ENCODE data around the gene SERPINA3.
"Not testable (repeated sequence)": the region's sequence is repeated elsewhere in the genome, so short reads cannot be mapped to it uniquely, and the experiment has no call there.

Gene SERPINA3

DNA sequence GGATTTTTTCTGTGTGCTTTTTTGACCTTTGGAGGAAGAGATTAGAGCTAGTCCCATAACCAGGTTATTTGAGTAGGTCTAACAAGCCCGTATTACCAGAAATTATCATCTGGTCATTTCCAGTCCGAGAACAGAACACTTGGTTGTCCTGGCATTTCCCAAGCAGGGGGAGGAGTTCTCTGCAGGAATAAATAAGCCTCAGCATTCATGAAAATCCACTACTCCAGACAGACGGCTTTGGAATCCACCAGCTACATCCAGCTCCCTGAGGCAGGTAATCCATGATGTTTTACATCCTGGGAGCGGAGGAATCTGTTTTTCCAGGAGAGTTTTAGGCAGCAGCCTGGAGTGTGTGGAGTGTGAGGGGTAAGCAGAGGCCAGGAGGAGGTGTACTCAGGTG, at the start of gene SERPINA3:
Gene SERPINA3, plus strand, starts transcription at position 218 of the 400 bp plus-strand sequence. CDS start 2,051 bp downstream, outside the sequence.
- DNase-seq (ENCODE audit: low spot score) (no peak), FAIRE-seq (no peak)

DNA sequence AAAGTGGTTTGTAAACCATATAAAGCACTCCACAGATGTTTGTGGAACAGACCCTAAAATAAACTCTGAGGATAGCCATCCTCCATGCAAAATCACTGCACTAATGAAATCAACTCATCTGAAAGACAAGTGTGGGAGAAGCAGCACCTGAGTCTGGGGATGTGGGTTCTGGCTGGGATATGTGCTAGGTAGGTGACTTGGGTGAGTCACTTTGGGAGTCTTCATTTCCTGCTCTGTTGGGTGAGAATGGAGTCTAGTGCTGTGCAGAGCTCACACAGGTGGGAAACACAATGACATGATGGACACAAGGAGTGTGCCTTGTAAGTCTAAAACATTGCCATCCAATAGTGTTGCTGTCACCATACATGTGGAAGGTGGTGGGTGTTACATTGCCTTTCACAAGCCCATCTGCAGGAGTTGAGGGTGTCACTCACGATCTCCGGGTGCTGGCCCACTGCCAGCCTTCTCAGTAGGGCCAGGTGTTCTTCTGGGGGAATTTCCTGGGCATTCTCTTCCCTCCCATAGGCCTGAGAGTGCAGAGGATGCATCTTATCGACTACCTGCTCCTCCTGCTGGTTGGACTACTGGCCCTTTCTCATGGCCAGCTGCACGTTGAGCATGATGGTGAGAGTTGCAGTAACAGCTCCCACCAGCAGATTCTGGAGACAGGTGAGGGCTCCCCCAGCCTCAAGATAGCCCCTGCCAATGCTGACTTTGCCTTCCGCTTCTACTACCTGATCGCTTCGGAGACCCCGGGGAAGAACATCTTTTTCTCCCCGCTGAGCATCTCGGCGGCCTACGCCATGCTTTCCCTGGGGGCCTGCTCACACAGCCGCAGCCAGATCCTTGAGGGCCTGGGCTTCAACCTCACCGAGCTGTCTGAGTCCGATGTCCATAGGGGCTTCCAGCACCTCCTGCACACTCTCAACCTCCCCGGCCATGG, 49.0 kb upstream of the SERPINA3 start:
- DNase-seq (ENCODE audit: low spot score) (no peak), FAIRE-seq (no peak)

- no peak for DNase-seq (ENCODE audit: low spot score)
- FAIRE-seq, result no peak
These were observed 47.8 kb upstream of the SERPINA3 start for GRCh38 chr14:94564381-94564780.

- FAIRE-seq (no peak), DNase-seq (ENCODE audit: low spot score) (no peak)
These were observed 44.0 kb upstream of the SERPINA3 start for GRCh38 chr14:94568186-94568585.

DNA sequence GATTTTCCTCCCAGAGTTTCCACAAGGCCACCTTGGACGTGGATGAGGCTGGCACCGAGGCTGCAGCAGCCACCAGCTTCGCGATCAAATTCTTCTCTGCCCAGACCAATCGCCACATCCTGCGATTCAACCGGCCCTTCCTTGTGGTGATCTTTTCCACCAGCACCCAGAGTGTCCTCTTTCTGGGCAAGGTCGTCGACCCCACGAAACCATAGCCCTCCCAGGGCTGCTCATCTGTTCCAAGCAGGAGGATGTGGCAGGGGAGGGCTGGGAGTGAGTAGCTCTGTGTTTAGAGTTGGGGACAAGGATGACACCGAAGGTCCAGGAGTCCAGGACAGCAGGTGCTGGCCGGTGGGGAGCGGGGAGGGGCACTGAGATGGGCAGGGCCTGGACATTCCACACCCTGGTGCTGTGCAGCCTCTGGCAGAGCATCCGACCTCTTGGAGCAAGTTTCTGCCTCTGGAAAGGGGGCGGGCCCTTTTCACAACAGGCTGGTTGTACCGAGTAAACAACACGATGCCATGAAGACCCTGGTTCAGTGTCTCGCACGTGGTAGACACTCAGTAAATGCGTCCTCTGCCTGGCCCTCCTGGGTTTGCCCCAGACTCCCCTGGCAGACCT, 42.7 kb upstream of the SERPINA3 start:
- no peak for FAIRE-seq

GRCh38 chr14:94570002-94570400, 42.2 kb upstream of the SERPINA3 start:
- DNase-seq (ENCODE audit: low spot score), result no peak
- no peak for FAIRE-seq

More for the DNA sequence above, 42.7 kb upstream of the SERPINA3 start:
- DNase-seq (ENCODE audit: low spot score), result no peak

- no peak for DNase-seq (ENCODE audit: low spot score)
- FAIRE-seq, result no peak
These were observed 41.8 kb upstream of the SERPINA3 start for GRCh38 chr14:94570440-94570839.

- DNase-seq (ENCODE audit: low spot score) (no peak), FAIRE-seq (no peak)
These were observed 40.8 kb upstream of the SERPINA3 start for GRCh38 chr14:94571395-94571794.

DNA sequence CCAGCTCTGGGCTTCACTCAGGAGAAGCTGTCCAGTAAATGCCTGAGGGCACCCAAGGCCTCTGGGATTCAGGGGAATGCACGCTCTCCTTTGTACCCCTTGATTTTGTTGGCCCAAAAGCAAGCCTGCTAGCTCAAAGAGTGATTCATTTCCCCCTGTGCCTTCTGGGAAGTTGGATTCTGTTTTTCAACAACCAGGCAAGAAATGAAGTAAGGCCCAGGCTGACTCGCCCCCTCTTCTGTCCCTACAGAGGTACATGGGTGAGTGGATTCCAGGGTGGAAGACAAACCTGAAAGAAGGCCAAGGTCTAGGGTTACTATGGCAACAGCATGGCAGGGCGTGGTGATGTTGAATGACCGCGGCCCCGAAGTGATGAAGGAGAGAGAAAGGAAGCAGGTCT, 40.2 kb upstream of the SERPINA3 start:
- no peak for FAIRE-seq
- DNase-seq (ENCODE audit: low spot score), result peak; percentile 12

DNA sequence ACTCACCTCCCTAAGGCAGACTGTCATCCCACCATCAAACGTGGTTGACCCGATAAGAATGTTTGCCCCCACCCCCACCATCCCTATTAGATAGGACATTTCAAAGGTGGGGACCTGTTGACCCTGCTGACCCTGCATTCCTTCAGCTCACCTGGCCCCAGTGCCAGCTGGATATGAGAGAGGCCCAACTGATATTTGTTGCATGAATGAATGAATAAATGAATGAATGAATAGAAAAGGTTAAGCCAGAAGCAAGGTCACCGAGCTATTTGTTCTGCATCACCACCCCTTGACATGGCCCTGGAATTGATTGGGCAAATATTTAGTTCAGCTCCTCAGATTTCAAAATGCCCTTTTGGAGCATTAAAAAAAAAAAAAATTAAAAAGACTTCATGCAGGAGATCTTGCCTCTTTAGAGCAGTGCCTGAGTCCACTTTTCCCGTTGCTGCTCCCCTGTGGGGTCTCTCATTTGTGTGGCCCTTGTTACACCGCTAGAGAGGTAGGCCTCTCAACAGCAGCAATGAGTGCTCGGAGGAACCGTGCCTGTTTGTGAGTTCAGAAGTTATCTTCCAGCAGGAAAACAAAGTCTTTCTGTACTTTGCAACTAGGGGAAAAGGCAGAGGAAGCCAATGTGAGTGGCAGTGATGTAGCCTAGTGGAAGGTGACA, 39.4 kb upstream of the SERPINA3 start:
- DNase-seq (ENCODE audit: low spot score) (no peak), FAIRE-seq (no peak)

GRCh38 chr14:94573475-94574277, 38.5 kb upstream of the SERPINA3 start:
- FAIRE-seq (no peak), DNase-seq (ENCODE audit: low spot score) (no peak)

GRCh38 chr14:94574336-94574735, 37.9 kb upstream of the SERPINA3 start:
- FAIRE-seq (no peak), DNase-seq (ENCODE audit: low spot score) (no peak)

DNA sequence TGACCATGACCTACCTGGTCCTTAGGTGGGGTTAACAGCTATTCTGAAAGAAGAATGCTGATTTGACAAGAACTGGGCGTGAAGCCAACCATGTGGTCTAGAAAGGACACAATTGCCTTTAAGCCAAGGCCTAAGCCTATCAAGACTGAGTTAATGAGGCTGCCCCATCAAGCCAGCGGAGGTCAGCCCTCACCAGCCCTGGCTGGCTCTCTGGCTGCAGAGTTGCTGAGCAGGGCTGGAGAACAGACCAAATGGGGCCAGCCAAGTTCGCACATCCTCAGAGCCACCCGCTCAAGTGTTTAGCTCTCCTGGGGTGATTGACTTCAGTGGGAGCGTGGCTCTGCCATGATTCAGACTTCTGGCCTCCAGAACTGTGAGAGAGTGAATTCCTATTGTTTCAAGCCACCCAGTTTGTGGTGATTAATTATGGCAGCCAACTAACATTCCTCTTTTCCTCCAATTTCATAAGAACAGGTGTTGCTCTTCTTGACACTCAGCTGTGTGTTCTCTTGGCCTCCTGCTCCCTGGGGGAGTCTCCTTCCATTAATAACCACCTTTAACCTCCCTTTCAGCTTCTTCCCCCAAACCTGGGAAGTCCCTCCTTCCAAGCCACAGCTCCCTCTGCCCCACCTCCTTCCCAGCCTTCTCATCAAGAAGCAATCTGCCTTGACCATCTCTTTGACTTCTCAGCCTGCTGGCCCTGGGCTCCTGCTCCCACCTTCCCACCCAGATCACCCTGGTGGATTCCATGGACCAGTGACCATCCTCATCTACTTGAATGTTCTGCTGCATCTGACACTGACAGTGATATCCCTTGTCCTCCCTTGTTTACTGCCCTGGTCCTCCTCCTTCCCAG, 36.2 kb upstream of the SERPINA3 start:
- DNase-seq (ENCODE audit: low spot score) (peak; percentile 48), FAIRE-seq (no peak)

DNA sequence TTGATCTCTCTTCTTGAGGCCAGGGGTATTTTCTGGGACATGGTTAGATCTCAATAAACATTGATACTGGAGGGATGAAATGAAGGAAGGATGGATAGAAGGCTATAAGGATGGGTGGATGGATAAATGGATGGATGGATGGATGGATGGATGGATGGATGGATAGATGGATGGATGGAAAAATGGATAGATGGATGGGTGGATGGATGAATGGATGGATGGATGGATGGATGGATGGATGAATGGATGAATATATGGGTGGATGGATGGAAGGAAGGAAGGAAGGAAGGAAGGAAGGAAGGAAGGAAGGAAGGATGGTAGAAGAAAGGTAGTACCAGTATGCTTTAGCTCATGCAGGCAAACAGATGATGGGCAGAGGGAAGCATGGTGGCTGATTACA, 34.7 kb upstream of the SERPINA3 start:
- FAIRE-seq; DNase-seq (ENCODE audit: low spot score): not testable (repeated sequence)

- DNase-seq (ENCODE audit: low spot score), result no peak
- no peak for FAIRE-seq
These were observed 33.5 kb upstream of the SERPINA3 start for GRCh38 chr14:94578712-94579111.

DNA sequence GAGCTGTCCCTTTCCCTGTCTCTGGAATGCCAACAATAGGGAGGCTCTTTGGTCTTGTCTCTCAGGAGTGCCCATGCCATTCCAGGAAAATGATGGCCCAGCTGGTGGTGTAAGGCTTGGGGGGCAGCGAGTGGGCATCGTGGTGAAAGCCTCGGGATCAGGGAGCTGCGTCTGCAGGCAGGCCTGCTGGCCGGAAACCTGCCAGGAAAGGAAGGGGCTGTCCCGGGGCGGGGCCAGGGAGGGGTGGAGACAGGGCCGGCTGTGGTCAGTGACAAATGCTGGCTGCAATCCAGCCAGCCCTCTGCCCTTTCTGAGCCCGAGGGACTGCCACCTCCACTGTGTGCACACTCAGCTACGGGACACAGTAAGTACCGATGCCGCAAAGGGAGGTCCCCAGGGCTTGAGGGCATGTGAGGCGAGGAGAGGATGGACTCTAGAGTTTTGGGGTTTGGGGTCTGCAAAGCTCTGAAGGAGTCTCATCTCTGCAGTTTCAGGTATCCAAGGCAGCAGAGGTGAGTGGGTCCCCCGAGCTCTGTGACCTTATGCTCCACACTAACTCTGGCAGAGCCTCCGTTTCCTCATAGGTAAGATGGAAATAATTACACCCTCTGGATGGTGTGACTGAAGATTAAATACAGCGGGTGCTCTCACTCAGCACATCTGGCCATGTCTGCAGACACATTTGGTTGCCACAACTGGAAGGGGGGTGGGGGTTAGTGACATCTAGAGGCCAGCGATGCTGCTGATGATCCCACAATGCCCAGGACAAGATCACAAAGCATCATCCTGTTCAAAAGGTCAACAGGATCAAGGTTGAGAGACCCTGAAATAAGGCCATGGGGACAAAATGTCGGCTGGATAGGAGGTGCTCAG, 30.8 kb upstream of the SERPINA3 start, which contains the start of gene SERPINA5:
Gene SERPINA5, plus strand, starts transcription at position 300 of the 873 bp plus-strand sequence. CDS start 5,937 bp downstream, outside the sequence.
- FAIRE-seq, result no peak
- DNase-seq (ENCODE audit: low spot score), result no peak

GRCh38 chr14:94582199-94582750, 29.9 kb upstream of the SERPINA3 start:
- FAIRE-seq, result no peak
- DNase-seq (ENCODE audit: low spot score), result no peak

DNA sequence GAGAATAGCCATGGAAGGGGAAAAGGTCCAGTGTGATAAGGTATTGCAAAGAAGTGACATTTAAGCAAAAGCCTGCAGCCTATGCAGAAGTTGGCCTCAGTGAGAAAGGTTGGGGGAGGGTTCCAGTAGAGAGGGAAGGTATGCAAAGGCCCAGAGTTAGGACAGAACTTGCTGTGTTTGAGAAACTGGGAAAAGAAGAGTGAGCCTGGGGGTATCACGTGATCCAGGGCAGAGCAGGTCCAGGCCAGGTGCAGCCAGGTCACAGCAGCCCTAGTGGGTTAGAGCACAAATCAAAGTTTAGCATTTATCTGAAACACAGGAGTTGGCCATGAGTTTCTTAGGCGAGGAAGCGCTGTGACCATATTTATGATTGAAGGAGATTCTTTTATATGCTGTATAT, 29.3 kb upstream of the SERPINA3 start:
- no peak for DNase-seq (ENCODE audit: low spot score)
- FAIRE-seq, result no peak

- DNase-seq (ENCODE audit: low spot score), result no peak
- FAIRE-seq, result no peak
These were observed 28.6 kb upstream of the SERPINA3 start for GRCh38 chr14:94583557-94583956.
